ENCODE measurements around the gene MTHFD2.

MTHFD2 gene

DNA sequence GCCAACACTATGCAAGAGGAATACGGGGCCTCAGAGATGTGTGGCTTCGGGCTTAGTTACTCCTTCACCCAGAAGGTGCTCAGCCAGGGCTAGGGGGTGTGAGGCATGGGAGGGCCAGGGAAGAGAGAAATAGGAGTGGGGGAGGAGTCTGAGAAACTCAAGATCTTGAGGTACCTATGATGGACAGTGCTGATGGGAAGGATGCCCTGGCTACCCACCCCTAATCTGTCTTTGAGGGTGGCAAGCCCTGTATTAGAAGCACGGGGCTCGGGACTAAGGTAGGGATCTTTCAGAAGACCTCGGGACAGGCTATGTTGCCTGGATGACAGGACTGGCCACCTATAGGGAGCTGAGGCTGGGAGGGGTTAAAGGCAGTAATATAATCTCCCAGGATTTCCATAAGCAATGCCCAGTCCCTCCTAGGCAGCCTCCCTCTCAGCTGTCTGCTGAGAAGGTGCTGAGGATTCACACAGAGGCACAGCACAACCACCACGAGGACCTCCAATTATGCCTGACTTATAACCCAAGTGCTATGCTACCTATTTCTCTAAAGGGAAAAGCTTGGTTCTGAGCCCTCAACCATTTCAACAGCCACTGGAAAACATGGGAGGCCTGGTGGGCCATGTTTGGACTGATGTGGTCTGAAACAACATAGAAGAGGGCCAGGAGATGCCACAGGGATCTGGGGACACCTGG, 23.3 kb downstream of the MTHFD2 start:
- H3K27ac ChIP-seq (ENCODE audit: extremely low read depth, low read depth, low read length): 0 out of 2 replicates have a peak overlapping the region, but pooled peaks have one; percentile 30
- H3K4me1 ChIP-seq (ENCODE audit: control insufficient read depth, insufficient read depth, low read length): no peaks in the 10 kb centered on the region
- ChIA-PET POLR2A (interaction anchor here (0.6 kb wide), 1 partner anchor 378 kb away, joined by 4 read pairs; no protein-coding TSS in a partner anchor), CTCF (no interaction called here)
- H3K4me3 ChIP-seq (ENCODE audit: low read depth, low read length): no peak overlapping the region
- TF ChIP-seq ZNF549 (tag by site-specific recombination; IDR thresholded peaks at IDR 0.05) (no peak), ZFP3 (tag by site-specific recombination; IDR thresholded peaks at IDR 0.05; ENCODE audit: low read depth) (no peak), SCRT1 (tag by site-specific recombination; IDR thresholded peaks at IDR 0.05; ENCODE audit: borderline replicate concordance) (no peak), BCL11A (tag by site-specific recombination; IDR thresholded peaks at IDR 0.05; ENCODE audit: low read depth) (no peak), ZNF239 (tag by site-specific recombination; IDR thresholded peaks at IDR 0.05) (no peak)
- TF ChIP-seq, protein P1, sequence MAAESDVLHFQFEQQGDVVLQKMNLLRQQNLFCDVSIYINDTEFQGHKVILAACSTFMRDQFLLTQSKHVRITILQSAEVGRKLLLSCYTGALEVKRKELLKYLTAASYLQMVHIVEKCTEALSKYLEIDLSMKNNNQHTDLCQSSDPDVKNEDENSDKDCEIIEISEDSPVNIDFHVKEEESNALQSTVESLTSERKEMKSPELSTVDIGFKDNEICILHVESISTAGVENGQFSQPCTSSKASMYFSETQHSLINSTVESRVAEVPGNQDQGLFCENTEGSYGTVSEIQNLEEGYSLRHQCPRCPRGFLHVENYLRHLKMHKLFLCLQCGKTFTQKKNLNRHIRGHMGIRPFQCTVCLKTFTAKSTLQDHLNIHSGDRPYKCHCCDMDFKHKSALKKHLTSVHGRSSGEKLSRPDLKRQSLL (tag by site-specific recombination; IDR thresholded peaks at IDR 0.05): no peak
- TF ChIP-seq, protein P2, sequence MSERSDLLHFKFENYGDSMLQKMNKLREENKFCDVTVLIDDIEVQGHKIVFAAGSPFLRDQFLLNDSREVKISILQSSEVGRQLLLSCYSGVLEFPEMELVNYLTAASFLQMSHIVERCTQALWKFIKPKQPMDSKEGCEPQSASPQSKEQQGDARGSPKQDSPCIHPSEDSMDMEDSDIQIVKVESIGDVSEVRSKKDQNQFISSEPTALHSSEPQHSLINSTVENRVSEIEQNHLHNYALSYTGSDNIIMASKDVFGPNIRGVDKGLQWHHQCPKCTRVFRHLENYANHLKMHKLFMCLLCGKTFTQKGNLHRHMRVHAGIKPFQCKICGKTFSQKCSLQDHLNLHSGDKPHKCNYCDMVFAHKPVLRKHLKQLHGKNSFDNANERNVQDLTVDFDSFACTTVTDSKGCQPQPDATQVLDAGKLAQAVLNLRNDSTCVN (tag by site-specific recombination; optimal IDR thresholded peaks at IDR 0.05): no peak
- peaks cover 0 to 25% of the 10 kb centered on the region in 2 experiments; a peak in 2 of 3 replicates for H3K36me3 ChIP-seq (ENCODE audit: control insufficient read depth in 2 of 2, insufficient read depth in 1 of 2, low read length in 2 of 2)
- no peaks in the 10 kb centered on the region for H3K9me3 ChIP-seq (ENCODE audit: control insufficient read depth, insufficient read depth, low read depth, low read length)

DNA sequence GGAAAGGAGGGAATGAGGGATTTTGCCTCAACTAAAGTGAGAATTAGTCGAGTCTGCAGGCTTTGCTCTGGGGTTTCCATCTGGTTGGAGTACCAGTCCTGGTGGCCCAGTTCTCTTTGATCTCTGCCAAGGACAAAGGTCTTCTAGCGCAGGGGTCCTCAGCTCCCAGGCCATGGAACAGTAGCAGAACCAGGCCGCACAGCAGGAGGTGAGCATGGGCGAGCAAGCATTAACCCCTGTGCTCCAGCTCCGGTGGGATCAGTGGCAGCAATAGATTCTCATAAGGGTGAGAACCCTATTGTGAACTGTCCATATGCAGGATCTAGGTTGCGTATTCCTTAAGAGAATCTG, 23.9 kb downstream of the MTHFD2 start:
- POLR2A ChIA-PET: interaction anchor here (0.6 kb wide), 1 partner anchor 379 kb away, joined by 4 read pairs; no protein-coding TSS in a partner anchor

DNA sequence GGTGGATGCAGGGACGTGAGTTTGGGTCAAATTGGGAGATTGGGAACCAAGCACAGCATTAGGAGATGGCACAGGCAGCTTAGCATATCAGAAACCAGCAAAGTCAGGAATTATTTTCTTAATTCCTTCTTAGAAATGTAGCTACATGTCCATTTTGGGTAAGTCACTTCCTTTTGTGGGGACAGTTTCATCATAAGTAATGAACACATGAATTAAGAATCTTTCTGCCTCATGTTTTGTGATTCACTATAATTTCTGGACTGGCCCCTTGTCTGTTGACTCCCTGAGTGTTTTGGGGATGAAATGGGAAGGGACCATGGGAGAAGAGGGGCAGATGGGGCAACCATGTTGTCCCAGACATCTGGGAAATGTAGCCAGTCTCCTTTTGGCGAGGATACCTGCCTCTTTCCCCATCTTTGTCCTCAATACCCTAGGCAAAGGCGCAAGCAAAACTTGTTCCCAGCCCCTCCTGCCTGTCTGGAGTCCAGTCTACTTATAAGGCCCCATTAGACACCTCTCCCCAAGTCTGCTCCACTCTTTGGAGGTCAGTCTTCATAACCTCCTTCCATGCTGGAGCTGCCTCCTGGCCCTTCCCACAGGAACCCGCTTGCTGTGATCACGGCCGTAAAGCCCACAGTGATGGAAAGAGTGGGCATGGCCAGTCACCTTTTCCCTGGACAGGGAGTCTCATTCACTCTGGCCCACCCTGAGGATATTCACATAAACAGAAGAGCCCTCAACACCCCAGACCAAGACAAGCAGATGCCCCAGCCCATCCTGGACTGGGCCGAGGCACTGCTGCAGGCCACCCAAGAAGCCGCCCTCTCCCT, 25.7 kb downstream of the MTHFD2 start:
- H3K27ac ChIP-seq (ENCODE audit: extremely low read depth, low read depth, low read length): no peak overlapping the region
- H3K4me1 ChIP-seq (ENCODE audit: control insufficient read depth, insufficient read depth, low read length): no peaks in the 10 kb centered on the region
- ChIA-PET POLR2A (interaction anchor here (1.1 kb wide), 1 partner anchor 25 kb away, joined by 3 read pairs; the partner anchor contains the start of gene MTHFD2), CTCF (interaction anchor here (0.8 kb wide), 1 partner anchor 111 kb away, joined by 3 read pairs; no protein-coding TSS in a partner anchor)
- H3K4me3 ChIP-seq (ENCODE audit: low read depth, low read length): no peak overlapping the region
- no peak for TF ChIP-seq ZFP3 (tag by site-specific recombination; IDR thresholded peaks at IDR 0.05; ENCODE audit: low read depth)
- no peak for TF ChIP-seq ZNF416 (tag by site-specific recombination; IDR thresholded peaks at IDR 0.05)
- TF ChIP-seq ZNF768 (tag by site-specific recombination; IDR thresholded peaks at IDR 0.05): no peak
- TF ChIP-seq HOXC10 (CRISPR knock-in tag; IDR thresholded peaks at IDR 0.05): no peak
- no peak for TF ChIP-seq ZNF24 (tag by site-specific recombination; IDR thresholded peaks at IDR 0.05)
- TF ChIP-seq ZNF529 (tag by site-specific recombination; IDR thresholded peaks at IDR 0.05; ENCODE audit: insufficient replicate concordance): no peak
- H3K36me3 ChIP-seq (ENCODE audit: control insufficient read depth in 2 of 2, insufficient read depth in 1 of 2, low read length in 2 of 2): peaks cover 0 to 7% of the 10 kb centered on the region in 2 experiments; a peak in 1 of 3 replicates
- H3K9me3 ChIP-seq (ENCODE audit: control insufficient read depth, insufficient read depth, low read depth, low read length): no peaks in the 10 kb centered on the region

More for the DNA sequence above, 23.9 kb downstream of the MTHFD2 start:
- Histone ChIP-seq H3K9me3 (ENCODE audit: control insufficient read depth, insufficient read depth, low read depth, low read length) (no peaks in the 10 kb centered on the region), H3K36me3 (ENCODE audit: control insufficient read depth in 2 of 2, insufficient read depth in 1 of 2, low read length in 2 of 2) (peaks cover 0 to 20% of the 10 kb centered on the region in 2 experiments; a peak in 2 of 3 replicates), H3K4me1 (ENCODE audit: control insufficient read depth, insufficient read depth, low read length) (no peaks in the 10 kb centered on the region), H3K4me3 (ENCODE audit: low read depth, low read length) (no peak overlapping the region), H3K27ac (ENCODE audit: extremely low read depth, low read depth, low read length) (0 out of 2 replicates have a peak overlapping the region, but pooled peaks have one; percentile 30)
- CTCF ChIA-PET: no interaction called here
- TF ChIP-seq ZIC2 (tag by site-specific recombination; IDR thresholded peaks at IDR 0.05): no peak

Data from HEK293 (cell line).